ENCODE measurements around the gene APLP2.

DNA sequence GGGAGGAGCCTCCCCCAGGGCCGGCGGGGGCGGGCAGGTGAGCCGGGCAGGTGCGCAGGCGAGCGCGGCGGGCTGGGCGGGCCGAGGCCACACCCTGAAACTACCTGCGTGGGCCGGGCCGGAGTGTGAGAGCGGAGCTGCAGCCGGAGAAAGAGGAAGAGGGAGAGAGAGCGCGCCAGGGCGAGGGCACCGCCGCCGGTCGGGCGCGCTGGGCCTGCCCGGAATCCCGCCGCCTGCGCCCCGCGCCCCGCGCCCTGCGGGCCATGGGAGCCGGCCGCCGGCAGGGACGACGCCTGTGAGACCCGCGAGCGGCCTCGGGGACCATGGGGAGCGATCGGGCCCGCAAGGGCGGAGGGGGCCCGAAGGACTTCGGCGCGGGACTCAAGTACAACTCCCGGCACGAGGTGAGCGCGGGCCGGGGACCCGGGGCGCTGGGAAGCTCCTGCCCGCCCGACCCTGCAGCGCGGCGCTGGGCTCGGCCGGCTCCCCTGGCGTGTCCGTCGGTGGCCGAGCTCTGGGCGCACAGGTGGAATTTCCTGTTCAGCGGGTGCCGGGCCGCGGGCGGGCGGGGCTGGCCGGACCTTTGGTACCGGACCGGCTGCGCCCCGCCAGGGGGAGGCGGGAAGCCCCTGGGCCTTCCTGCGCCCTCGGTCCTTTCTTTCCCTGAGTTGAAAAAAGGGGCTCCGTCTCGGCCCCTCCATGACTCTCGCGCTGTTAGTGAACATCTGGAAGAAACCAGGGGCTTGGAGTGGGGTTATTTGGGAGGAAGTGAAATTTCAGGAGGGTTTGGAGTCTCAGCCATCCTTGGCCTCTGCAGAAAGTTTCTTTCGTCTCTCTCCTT lies 90.2 kb downstream of the APLP2 start, which contains the start of gene ST14:
- TF ChIP-seq CTCF (conservative IDR thresholded peaks at IDR 0.05; ENCODE audit: low read depth in 2 of 2) (no peak), STAT1 (IDR thresholded peaks at IDR 0.05; ENCODE audit: unreplicated experiment) (no peak), EZH2phosphoT487 (IDR thresholded peaks at IDR 0.05; ENCODE audit: unreplicated experiment) (no peak), JUNB (IDR thresholded peaks at IDR 0.05; ENCODE audit: unreplicated experiment) (no peak), POLR2AphosphoS5 (IDR thresholded peaks at IDR 0.05; ENCODE audit: low read depth) (no peak), CREB1 (CRISPR knock-in tag; IDR thresholded peaks at IDR 0.05; ENCODE audit: low read depth) (no peak), EZH2 (IDR thresholded peaks at IDR 0.05; ENCODE audit: low read depth, unreplicated experiment) (no peak), ZNF114 (CRISPR knock-in tag; IDR thresholded peaks at IDR 0.05) (no peak)
- TF ChIP-seq, protein P1, sequence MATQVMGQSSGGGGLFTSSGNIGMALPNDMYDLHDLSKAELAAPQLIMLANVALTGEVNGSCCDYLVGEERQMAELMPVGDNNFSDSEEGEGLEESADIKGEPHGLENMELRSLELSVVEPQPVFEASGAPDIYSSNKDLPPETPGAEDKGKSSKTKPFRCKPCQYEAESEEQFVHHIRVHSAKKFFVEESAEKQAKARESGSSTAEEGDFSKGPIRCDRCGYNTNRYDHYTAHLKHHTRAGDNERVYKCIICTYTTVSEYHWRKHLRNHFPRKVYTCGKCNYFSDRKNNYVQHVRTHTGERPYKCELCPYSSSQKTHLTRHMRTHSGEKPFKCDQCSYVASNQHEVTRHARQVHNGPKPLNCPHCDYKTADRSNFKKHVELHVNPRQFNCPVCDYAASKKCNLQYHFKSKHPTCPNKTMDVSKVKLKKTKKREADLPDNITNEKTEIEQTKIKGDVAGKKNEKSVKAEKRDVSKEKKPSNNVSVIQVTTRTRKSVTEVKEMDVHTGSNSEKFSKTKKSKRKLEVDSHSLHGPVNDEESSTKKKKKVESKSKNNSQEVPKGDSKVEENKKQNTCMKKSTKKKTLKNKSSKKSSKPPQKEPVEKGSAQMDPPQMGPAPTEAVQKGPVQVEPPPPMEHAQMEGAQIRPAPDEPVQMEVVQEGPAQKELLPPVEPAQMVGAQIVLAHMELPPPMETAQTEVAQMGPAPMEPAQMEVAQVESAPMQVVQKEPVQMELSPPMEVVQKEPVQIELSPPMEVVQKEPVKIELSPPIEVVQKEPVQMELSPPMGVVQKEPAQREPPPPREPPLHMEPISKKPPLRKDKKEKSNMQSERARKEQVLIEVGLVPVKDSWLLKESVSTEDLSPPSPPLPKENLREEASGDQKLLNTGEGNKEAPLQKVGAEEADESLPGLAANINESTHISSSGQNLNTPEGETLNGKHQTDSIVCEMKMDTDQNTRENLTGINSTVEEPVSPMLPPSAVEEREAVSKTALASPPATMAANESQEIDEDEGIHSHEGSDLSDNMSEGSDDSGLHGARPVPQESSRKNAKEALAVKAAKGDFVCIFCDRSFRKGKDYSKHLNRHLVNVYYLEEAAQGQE (IDR thresholded peaks at IDR 0.05; ENCODE audit: unreplicated experiment) = no peak

Data from GM23338 (cell line).